Choroid plexus epithelial cell (primary cell): ENCODE measurements around the gene EGFL6.

Experiments used
- DNase-seq: peaks from one replicate; pipeline ENCODE4 v3.0.0-alpha.2; 2010; ENCODE audit warnings: low read depth
- H3K4me3 ChIP-seq: 2 replicates; pipeline ENCODE4 v1.5.1; 2011; ENCODE audit warnings: low read depth, mild to moderate bottlenecking, control low read depth, low read length, moderate library complexity
- CTCF ChIP-seq: conservative IDR thresholded peaks from 2 replicates; pipeline ENCODE4 v1.5.1; 2011; ENCODE audit warnings: low read depth, mild to moderate bottlenecking, control low read depth, inconsistent platforms, low read length, moderate library complexity

EGFL6 gene

GRCh38 chrX:13565511-13565910 lies 3.9 kb upstream of the EGFL6 start:
- no peak for DNase-seq
- TF ChIP-seq CTCF, result no peak
- H3K4me3 ChIP-seq, result no peak overlapping the region

GRCh38 chrX:13570261-13570605 lies 832 bp downstream of the EGFL6 start:
- no peak for TF ChIP-seq CTCF
- DNase-seq, result no peak
- H3K4me3 ChIP-seq, result no peak overlapping the region

DNA sequence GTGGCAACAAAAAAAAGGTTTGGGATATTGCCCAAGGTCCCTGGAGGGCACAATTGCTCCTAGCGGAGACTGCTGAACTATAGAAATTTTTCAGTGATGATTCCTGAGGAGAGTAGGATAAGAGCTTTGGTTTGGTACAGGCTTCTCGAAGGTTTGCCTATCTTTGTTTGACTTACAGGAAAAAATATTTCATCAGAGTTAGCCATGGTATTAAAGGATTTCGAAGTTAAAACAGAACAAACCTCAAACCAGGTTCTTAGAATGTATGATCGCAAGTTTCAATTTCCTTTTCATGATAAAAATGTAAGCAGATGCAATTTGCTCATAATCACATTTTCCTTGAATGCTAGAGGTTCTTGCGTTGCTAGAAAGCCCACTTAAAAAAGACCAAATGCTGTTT lies 1.7 kb downstream of the EGFL6 start:
- no peak for DNase-seq
- H3K4me3 ChIP-seq, result no peak overlapping the region
- no peak for TF ChIP-seq CTCF

GRCh38 chrX:13574600-13574999 lies 5.2 kb downstream of the EGFL6 start:
- DNase-seq, result no peak
- no peak for TF ChIP-seq CTCF
- H3K4me3 ChIP-seq, result no peak overlapping the region

GRCh38 chrX:13579661-13580060 lies 10.3 kb downstream of the EGFL6 start:
- H3K4me3 ChIP-seq, result no peak overlapping the region
- TF ChIP-seq CTCF, result no peak
- DNase-seq, result no peak

DNA sequence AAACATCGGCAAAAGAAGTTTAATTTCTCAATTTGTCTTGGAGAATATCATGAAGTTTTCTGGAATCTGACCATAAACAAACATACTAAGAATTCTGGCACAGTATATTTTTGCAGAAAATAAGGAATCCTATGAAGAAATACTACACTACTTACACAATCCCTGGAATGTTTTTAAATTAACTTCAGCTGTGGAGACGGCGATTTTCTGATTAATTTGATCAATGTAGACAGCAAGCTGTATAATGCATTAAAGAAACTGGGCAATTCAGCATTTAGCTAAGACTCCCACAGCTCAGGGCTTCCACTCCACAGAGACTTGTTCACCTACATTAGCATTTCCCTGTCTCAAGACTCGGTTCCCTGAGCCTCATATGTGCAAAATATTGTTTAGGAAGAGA lies 12.2 kb downstream of the EGFL6 start:
- H3K4me3 ChIP-seq, result no peak overlapping the region
- DNase-seq, result no peak
- no peak for TF ChIP-seq CTCF

- no peak for TF ChIP-seq CTCF
Measured at GRCh38 chrX:13587786-13588477, 18.5 kb downstream of the EGFL6 start.

More at GRCh38 chrX:13587786-13588477, 18.5 kb downstream of the EGFL6 start:
- DNase-seq, result no peak
- H3K4me3 ChIP-seq, result no peak overlapping the region
